Ureter (tissue), 1 donor: Measurements from ENCODE around the gene CD209. TPM values are rescaled to one million over a fixed set of nuclear protein-coding genes. Genes with fewer than 3 reads are reported as not detected.

ENCODE experiments used
- DNase-seq: peaks from one replicate; pipeline ENCODE4 v3.0.0-alpha.2; 2020; ENCODE audit warnings: low spot score
- total RNA-seq: library from RNA; stranded (reverse); gene quantifications from one replicate; pipeline ENCODE4 v1.2.4, GENCODE V29; 2023
- donor health status: DM: yes; HTN: yes; CAD: no.

Gene CD209
- total RNA-seq, 1 donor from 2014 or later = 3.3 TPM

GRCh38 chr19:7705387-7706187, 41.7 kb downstream of the CD209 start:
- no peak for DNase-seq

GRCh38 chr19:7704280-7705060, 42.9 kb downstream of the CD209 start:
- DNase-seq = no peak

- DNase-seq = no peak
These were observed 44.0 kb downstream of the CD209 start for GRCh38 chr19:7703332-7703731.

- no peak for DNase-seq
These were observed 45.5 kb downstream of the CD209 start, which contains the start of gene FCER2 for GRCh38 chr19:7701654-7702457. Gene FCER2, minus strand, starts transcription at chr19:7702131. Its CDS starts 2,371 bp downstream, at chr19:7699760.

- DNase-seq = no peak
These were observed 46.2 kb downstream of the CD209 start for GRCh38 chr19:7701049-7701653.

GRCh38 chr19:7699417-7700401, 47.6 kb downstream of the CD209 start:
- DNase-seq = no peak

GRCh38 chr19:7699003-7699402, 48.3 kb downstream of the CD209 start:
- DNase-seq = no peak

GRCh38 chr19:7698583-7698982, 48.8 kb downstream of the CD209 start:
- DNase-seq = no peak

- no peak for DNase-seq
These were observed 49.5 kb downstream of the CD209 start for GRCh38 chr19:7697721-7698287.

- no peak for DNase-seq
These were observed 52.8 kb downstream of the CD209 start for GRCh38 chr19:7694499-7694898.

- DNase-seq = no peak
These were observed 54.8 kb downstream of the CD209 start for GRCh38 chr19:7692417-7693088.

GRCh38 chr19:7691497-7691896, 55.8 kb downstream of the CD209 start:
- DNase-seq = no peak

- no peak for DNase-seq
These were observed 56.5 kb downstream of the CD209 start for GRCh38 chr19:7690779-7691258.

Other genes starting within 250 kb of the CD209 start
- gene ZNF358, start 231.4 kb downstream of the CD209 start, total RNA-seq = 34.3 TPM
- gene MCOLN1, start 224.9 kb downstream of the CD209 start, total RNA-seq = 20.0 TPM
- 79.5 TPM for gene PNPLA6, start 211.8 kb downstream of the CD209 start, total RNA-seq
- gene CAMSAP3, start 151.7 kb downstream of the CD209 start, total RNA-seq = 29.3 TPM
- gene XAB2, start 118.0 kb downstream of the CD209 start, total RNA-seq = 39.0 TPM
- gene PET100, start 117.7 kb downstream of the CD209 start, total RNA-seq = 66.7 TPM
- 1.7 TPM for gene PCP2, start 113.8 kb downstream of the CD209 start, total RNA-seq
- gene STXBP2, start 110.4 kb downstream of the CD209 start, total RNA-seq = 122 TPM
- not detected for gene RETN, start 78.5 kb downstream of the CD209 start, total RNA-seq
- not detected for gene MCEMP1, start 70.4 kb downstream of the CD209 start, total RNA-seq
- 80.8 TPM for gene TRAPPC5, start 66.7 kb downstream of the CD209 start, total RNA-seq
- not detected for gene FCER2, start 45.4 kb downstream of the CD209 start, total RNA-seq
- gene CLEC4G, start 15.4 kb downstream of the CD209 start, total RNA-seq = 0.57 TPM
- not detected for gene CLEC4M, start 15.7 kb upstream of the CD209 start, total RNA-seq
- gene EVI5L, start 82.7 kb upstream of the CD209 start, total RNA-seq = 15.9 TPM
- 2.0 TPM for gene PRR36, start 126.9 kb upstream of the CD209 start, total RNA-seq
- gene LRRC8E, start 141.0 kb upstream of the CD209 start, total RNA-seq = 8.5 TPM
- gene MAP2K7, start 156.3 kb upstream of the CD209 start, total RNA-seq = 35.1 TPM
- gene TGFBR3L, start 167.3 kb upstream of the CD209 start, total RNA-seq = 2.2 TPM
- 21.0 TPM for gene SNAPC2, start 172.8 kb upstream of the CD209 start, total RNA-seq
- 2.2 TPM for gene CTXN1, start 178.6 kb upstream of the CD209 start, total RNA-seq
- 78.3 TPM for gene TIMM44, start 196.1 kb upstream of the CD209 start, total RNA-seq